KBM-7 (cell line): ENCODE data around the gene NRP1.

Source experiments
- DNase-seq: peaks from one replicate; pipeline ENCODE4 v3.0.0-alpha.2; 2015
- in situ Hi-C: fragments of 300-500 bp; cut with MboI; formaldehyde crosslinking; loops from 2 replicates; pipeline ENCODE4 v1.14.3; 2020; ENCODE audit warnings: low sequenced_read_pairs, low pct_unique_long_range_greater_than_20kb, mixed read lengths

Gene NRP1

GRCh38 chr10:33129996-33130386 lies 204.5 kb downstream of the NRP1 start:
- in situ Hi-C loops = loop anchor here (25.0 kb wide), 1 partner anchor 343 kb away; no protein-coding TSS in a partner anchor
- no peak for DNase-seq

GRCh38 chr10:33129141-33129995 lies 205.1 kb downstream of the NRP1 start:
- DNase-seq = no peak
- in situ Hi-C loops = loop anchor here (25.0 kb wide), 1 partner anchor 342 kb away; no protein-coding TSS in a partner anchor

- in situ Hi-C loops = loop anchor here (25.0 kb wide), 1 partner anchor 340 kb away; no protein-coding TSS in a partner anchor
- no peak for DNase-seq
Observed at GRCh38 chr10:33127622-33128021, 206.8 kb downstream of the NRP1 start.
